Erythroblast (primary cell): ENCODE data around the gene RALGDS.
"Not testable (repeated sequence)": the region's sequence is repeated elsewhere in the genome, so short reads cannot be mapped to it uniquely, and the experiment has no call there.

Experiments
- DNase-seq, 2 experiments: peaks; one replicate each; lab custom pipeline; 2025; lab: John Stamatoyannopoulos, UW
- GATA1 ChIP-seq: IDR thresholded peaks from 2 replicates; pipeline ENCODE4 v1.6.1; 2011; ENCODE audit warnings: low read depth, mild to moderate bottlenecking, control low read depth, low read length, moderate library complexity
- POLR2A ChIP-seq: IDR thresholded peaks from 2 replicates; pipeline ENCODE4 v1.6.1; 2011; ENCODE audit warnings: mild to moderate bottlenecking, low read length

The RALGDS gene

GRCh38 chr9:133080161-133080560 lies 40.9 kb downstream of the RALGDS start:
- TF ChIP-seq GATA1 (no peak), POLR2A (no peak)

GRCh38 chr9:133078486-133078885 lies 42.6 kb downstream of the RALGDS start:
- DNase-seq: no peak

More at GRCh38 chr9:133080161-133080560, 40.9 kb downstream of the RALGDS start:
- DNase-seq: no peak

GRCh38 chr9:133076691-133077090 lies 44.3 kb downstream of the RALGDS start:
- TF ChIP-seq GATA1 (no peak), POLR2A (no peak)

More at GRCh38 chr9:133078486-133078885, 42.6 kb downstream of the RALGDS start:
- no peak for TF ChIP-seq GATA1
- no peak for TF ChIP-seq POLR2A

GRCh38 chr9:133075925-133076630 lies 45.0 kb downstream of the RALGDS start:
- no peak for DNase-seq
- TF ChIP-seq POLR2A (no peak), GATA1 (no peak)

More at GRCh38 chr9:133076691-133077090, 44.3 kb downstream of the RALGDS start:
- no peak for DNase-seq

GRCh38 chr9:133074111-133074651 lies 46.9 kb downstream of the RALGDS start:
- TF ChIP-seq GATA1: no peak
- no peak for DNase-seq

GRCh38 chr9:133073086-133074014 lies 47.7 kb downstream of the RALGDS start:
- no peak for DNase-seq
- TF ChIP-seq GATA1 (no peak), POLR2A (no peak)

- DNase-seq: not testable (repeated sequence)
Measured at GRCh38 chr9:133072210-133072609, 48.8 kb downstream of the RALGDS start.

- no peak for TF ChIP-seq GATA1
- no peak for TF ChIP-seq POLR2A
- DNase-seq: no peak
Measured at GRCh38 chr9:133071484-133072150, 49.4 kb downstream of the RALGDS start.

GRCh38 chr9:133070985-133071384 lies 50.1 kb downstream of the RALGDS start:
- DNase-seq: not testable (repeated sequence)

GRCh38 chr9:133070500-133070961 lies 50.5 kb downstream of the RALGDS start:
- DNase-seq: not testable (repeated sequence)

GRCh38 chr9:133068431-133068830 lies 52.6 kb downstream of the RALGDS start:
- not testable (repeated sequence) for DNase-seq

GRCh38 chr9:133067813-133068212 lies 53.2 kb downstream of the RALGDS start:
- DNase-seq: no peak
- TF ChIP-seq GATA1 (no peak), POLR2A (no peak)

- TF ChIP-seq POLR2A: no peak
- TF ChIP-seq GATA1: no peak
Measured at GRCh38 chr9:133067006-133067405, 54.0 kb downstream of the RALGDS start.

More at GRCh38 chr9:133067006-133067405, 54.0 kb downstream of the RALGDS start:
- DNase-seq: no peak
